Subcutaneous adipose tissue (tissue), 4 donors: ENCODE measurements around the gene CACUL1. TPM values are rescaled to one million over a fixed set of nuclear protein-coding genes. Genes with fewer than 3 reads are reported as not detected.

Experiments used
- CTCF ChIP-seq: fragments of 450-650 bp; IDR thresholded peaks from one replicate; pipeline ENCODE4 v1.5.1; 2016; ENCODE audit warnings: low read depth, mild to moderate bottlenecking, control low read depth, antibody characterized with exemption, moderate library complexity
- total RNA-seq, 4 donors: library from RNA; depleted of rRNA; stranded (reverse); fragments of >200 nt; gene quantifications; one replicate each; pipeline ENCODE4 v1.1.0, GENCODE V29; 2016

Gene CACUL1
- total RNA-seq, 4 donors from 2014 or later, result 37.9 to 51.5 (median 43.8) TPM

GRCh38 chr10:118792526-118792925, 37.8 kb upstream of the CACUL1 start:
- TF ChIP-seq CTCF, result no peak

GRCh38 chr10:118790058-118790457, 35.3 kb upstream of the CACUL1 start:
- TF ChIP-seq CTCF, result no peak

- no peak for TF ChIP-seq CTCF
Measured at GRCh38 chr10:118785551-118785950, 30.8 kb upstream of the CACUL1 start.

GRCh38 chr10:118783776-118784545, 29.2 kb upstream of the CACUL1 start:
- TF ChIP-seq CTCF, result no peak

- no peak for TF ChIP-seq CTCF
Measured at GRCh38 chr10:118781541-118781940, 26.8 kb upstream of the CACUL1 start.

GRCh38 chr10:118778727-118779126, 24.0 kb upstream of the CACUL1 start:
- no peak for TF ChIP-seq CTCF

GRCh38 chr10:118776960-118777359, 22.2 kb upstream of the CACUL1 start:
- TF ChIP-seq CTCF, result no peak
